ENCODE data around the gene AXL. TPM values are rescaled to one million over a fixed set of nuclear protein-coding genes. Genes with fewer than 3 reads are reported as not detected.

Gene AXL
- total RNA-seq, 1 experiment from 2014 or later = 107 TPM

- peaks cover 40% of the 10 kb centered on the region for H3K4me1 Mint-ChIP-seq (ENCODE audit: low read depth, unreplicated experiment)
- H3K27me3 Mint-ChIP-seq (ENCODE audit: unreplicated experiment) = peaks cover 12% of the 10 kb centered on the region
- H3K4me3 Mint-ChIP-seq (ENCODE audit: low read depth, unreplicated experiment) = peak overlapping the region; percentile 95
- peak; percentile 55 for DNase-seq
- peak overlapping the region; percentile 100 for H3K27ac Mint-ChIP-seq (ENCODE audit: unreplicated experiment)
- BruUV-seq (replicated peaks) = TSS peak; percentile 95
- CTCF ChIA-PET = interaction anchor here (0.6 to 2.2 kb wide), 17 partner anchors 11 to 272 kb away, joined by 3 to 54 read pairs (median 4); partner anchors contain the start of genes B9D2, CCDC97, CYP2B6 and CYP2S1
- no peaks in the 10 kb centered on the region for H3K9me3 Mint-ChIP-seq (ENCODE audit: low read depth, unreplicated experiment)
- no peak for TF ChIP-seq CTCF (IDR thresholded peaks at IDR 0.05; ENCODE audit: unreplicated experiment)
- peaks cover 77% of the 10 kb centered on the region for H3K36me3 Mint-ChIP-seq (ENCODE audit: insufficient read depth, unreplicated experiment)
- intact Hi-C loops (cut with micrococcal nuclease; ENCODE audit: unreplicated experiment) = loop anchor here (5.0 kb wide), 1 partner anchor 36 kb away; no protein-coding TSS in a partner anchor
Observed at GRCh38 chr19:41263042-41263849, 44.2 kb downstream of the AXL start.

GRCh38 chr19:41263850-41264580, 45.0 kb downstream of the AXL start, which contains the start of gene HNRNPUL1:
TSS of gene HNRNPUL1 (plus strand) at chr19:41264372. CDS start at chr19:41264504, 132 bp downstream.
- TF ChIP-seq CTCF (IDR thresholded peaks at IDR 0.05; ENCODE audit: unreplicated experiment) = no peak
- intact Hi-C loops (cut with micrococcal nuclease; ENCODE audit: unreplicated experiment) = loop anchor here (5.0 kb wide), 1 partner anchor 37 kb away; no protein-coding TSS in a partner anchor
- Mint-ChIP-seq H3K36me3 (ENCODE audit: insufficient read depth, unreplicated experiment) (peaks cover 85% of the 10 kb centered on the region), H3K27me3 (ENCODE audit: unreplicated experiment) (peaks cover 12% of the 10 kb centered on the region), H3K4me1 (ENCODE audit: low read depth, unreplicated experiment) (peaks cover 40% of the 10 kb centered on the region), H3K27ac (ENCODE audit: unreplicated experiment) (peak within 1 kb of the TSS; percentile 100), H3K4me3 (ENCODE audit: low read depth, unreplicated experiment) (peak within 1 kb of the TSS; percentile 95), H3K9me3 (ENCODE audit: low read depth, unreplicated experiment) (no peaks in the 10 kb centered on the region)
- CTCF ChIA-PET = interaction anchor here (0.6 to 2.2 kb wide), 13 partner anchors 11 to 272 kb away, joined by 3 to 20 read pairs (median 4); partner anchors contain the start of genes B9D2 and CYP2B6
- BruUV-seq (replicated peaks) = no TSS peak
- peak; percentile 99 for DNase-seq

- no TSS peak for BruUV-seq (replicated peaks)
- Mint-ChIP-seq H3K4me1 (ENCODE audit: low read depth, unreplicated experiment) (peaks cover 40% of the 10 kb centered on the region), H3K27ac (ENCODE audit: unreplicated experiment) (peak overlapping the region; percentile 100), H3K9me3 (ENCODE audit: low read depth, unreplicated experiment) (no peaks in the 10 kb centered on the region), H3K4me3 (ENCODE audit: low read depth, unreplicated experiment) (peak overlapping the region; percentile 95), H3K36me3 (ENCODE audit: insufficient read depth, unreplicated experiment) (peaks cover 91% of the 10 kb centered on the region), H3K27me3 (ENCODE audit: unreplicated experiment) (peaks cover 12% of the 10 kb centered on the region)
- DNase-seq = peak; percentile 60
- intact Hi-C loops (cut with micrococcal nuclease; ENCODE audit: unreplicated experiment) = loop anchor here (5.0 kb wide), 1 partner anchor 37 kb away; no protein-coding TSS in a partner anchor
- CTCF ChIA-PET = interaction anchor here (0.6 to 1.9 kb wide), 10 partner anchors 24 to 273 kb away, joined by 3 to 20 read pairs (median 6); partner anchors contain the start of genes B9D2 and CYP2B6
- no peak for TF ChIP-seq CTCF (IDR thresholded peaks at IDR 0.05; ENCODE audit: unreplicated experiment)
Observed at GRCh38 chr19:41264581-41265394, 45.8 kb downstream of the AXL start.
